ENCODE data around the gene RSRP1.

DNA sequence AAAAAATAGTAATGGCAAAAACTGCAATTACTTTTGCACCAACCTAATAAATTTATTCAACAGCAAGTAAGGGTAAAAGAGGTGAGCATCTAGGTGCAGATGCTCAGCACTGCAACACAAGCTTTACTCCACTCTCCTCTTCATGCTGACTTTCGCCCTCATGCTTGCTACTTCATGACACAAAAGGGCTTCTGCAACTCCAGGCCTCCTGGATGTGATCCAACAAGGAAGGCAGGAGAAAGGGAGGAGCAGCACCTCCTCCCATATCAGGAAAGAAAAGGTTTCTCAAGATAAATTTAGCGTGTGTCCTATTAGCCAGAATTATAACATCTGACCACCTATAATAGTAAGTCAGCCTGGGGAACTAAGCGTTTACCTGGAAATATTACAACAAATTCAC lies 26.6 kb downstream of the RSRP1 start:
- TF ChIP-seq, protein P1, sequence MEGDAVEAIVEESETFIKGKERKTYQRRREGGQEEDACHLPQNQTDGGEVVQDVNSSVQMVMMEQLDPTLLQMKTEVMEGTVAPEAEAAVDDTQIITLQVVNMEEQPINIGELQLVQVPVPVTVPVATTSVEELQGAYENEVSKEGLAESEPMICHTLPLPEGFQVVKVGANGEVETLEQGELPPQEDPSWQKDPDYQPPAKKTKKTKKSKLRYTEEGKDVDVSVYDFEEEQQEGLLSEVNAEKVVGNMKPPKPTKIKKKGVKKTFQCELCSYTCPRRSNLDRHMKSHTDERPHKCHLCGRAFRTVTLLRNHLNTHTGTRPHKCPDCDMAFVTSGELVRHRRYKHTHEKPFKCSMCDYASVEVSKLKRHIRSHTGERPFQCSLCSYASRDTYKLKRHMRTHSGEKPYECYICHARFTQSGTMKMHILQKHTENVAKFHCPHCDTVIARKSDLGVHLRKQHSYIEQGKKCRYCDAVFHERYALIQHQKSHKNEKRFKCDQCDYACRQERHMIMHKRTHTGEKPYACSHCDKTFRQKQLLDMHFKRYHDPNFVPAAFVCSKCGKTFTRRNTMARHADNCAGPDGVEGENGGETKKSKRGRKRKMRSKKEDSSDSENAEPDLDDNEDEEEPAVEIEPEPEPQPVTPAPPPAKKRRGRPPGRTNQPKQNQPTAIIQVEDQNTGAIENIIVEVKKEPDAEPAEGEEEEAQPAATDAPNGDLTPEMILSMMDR (conservative IDR thresholded peaks at IDR 0.05): no peak
- TF ChIP-seq EZH2 (IDR thresholded peaks at IDR 0.05; ENCODE audit: low read depth): no peak

Measured in PC-9 (cell line).